Muscle of arm (tissue), 12 donors: ENCODE results near the gene MEIS1. TPM values are rescaled to one million over a fixed set of nuclear protein-coding genes. Genes with fewer than 3 reads are reported as not detected.

Source experiments
- DNase-seq: peaks from one replicate; pipeline ENCODE4 v3.0.0-alpha.2; 2013
- polyA plus RNA-seq, 12 donors: library from polyadenylated mRNA; unstranded; fragments of 120-200 nt; gene quantifications; one replicate each; pipeline ENCODE4 v1.2.1, GENCODE V29; 2013; ENCODE audit not compliant: insufficient read length in 12 of 12

MEIS1 gene
- polyA plus RNA-seq, 12 donors = 10.8 to 32.5 (median 12.8) TPM; not detected in 1

DNA sequence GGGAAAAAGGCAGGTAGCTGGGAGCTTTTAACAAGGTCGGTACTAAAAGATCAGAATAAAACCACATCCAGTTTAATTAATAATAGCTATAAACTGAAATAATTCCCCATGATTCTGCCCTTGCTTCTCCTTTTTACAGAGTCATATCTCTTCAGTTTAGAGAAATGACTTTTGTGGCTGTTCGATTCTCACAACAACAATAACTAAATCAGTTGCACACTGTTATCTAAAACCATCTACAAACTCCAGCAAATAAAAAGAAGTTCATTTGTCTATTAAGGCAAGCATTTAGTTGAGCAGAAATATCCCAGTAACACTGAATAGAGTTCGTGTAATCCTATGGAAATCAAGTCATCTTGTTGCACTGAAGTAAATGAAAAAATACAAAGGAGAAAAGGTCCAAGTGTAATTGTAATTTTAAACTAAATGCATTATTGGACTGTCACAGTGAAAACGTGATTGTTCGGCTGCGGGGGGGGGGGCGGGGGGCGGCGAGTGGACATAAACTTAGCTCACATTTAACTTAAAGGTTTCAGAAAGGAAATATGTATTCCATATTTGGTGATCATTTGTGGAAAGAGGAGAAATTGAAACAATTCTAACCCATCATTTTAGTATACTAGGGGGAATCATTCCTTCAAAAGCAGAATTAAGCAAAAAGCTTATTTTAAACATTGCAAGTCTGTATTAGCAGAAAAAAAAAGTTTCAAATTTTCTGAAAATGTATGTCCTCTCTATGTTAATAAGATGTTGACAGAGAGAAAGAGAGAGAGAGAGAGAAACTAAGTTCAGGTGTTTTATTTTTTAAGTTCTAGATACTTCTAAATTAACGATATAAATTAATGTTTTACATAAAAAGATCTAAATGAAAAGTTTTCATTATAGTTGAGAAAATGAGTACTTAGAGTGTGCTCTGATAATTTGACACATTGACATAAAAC, 144.5 kb downstream of the MEIS1 start:
- DNase-seq = no peak

DNA sequence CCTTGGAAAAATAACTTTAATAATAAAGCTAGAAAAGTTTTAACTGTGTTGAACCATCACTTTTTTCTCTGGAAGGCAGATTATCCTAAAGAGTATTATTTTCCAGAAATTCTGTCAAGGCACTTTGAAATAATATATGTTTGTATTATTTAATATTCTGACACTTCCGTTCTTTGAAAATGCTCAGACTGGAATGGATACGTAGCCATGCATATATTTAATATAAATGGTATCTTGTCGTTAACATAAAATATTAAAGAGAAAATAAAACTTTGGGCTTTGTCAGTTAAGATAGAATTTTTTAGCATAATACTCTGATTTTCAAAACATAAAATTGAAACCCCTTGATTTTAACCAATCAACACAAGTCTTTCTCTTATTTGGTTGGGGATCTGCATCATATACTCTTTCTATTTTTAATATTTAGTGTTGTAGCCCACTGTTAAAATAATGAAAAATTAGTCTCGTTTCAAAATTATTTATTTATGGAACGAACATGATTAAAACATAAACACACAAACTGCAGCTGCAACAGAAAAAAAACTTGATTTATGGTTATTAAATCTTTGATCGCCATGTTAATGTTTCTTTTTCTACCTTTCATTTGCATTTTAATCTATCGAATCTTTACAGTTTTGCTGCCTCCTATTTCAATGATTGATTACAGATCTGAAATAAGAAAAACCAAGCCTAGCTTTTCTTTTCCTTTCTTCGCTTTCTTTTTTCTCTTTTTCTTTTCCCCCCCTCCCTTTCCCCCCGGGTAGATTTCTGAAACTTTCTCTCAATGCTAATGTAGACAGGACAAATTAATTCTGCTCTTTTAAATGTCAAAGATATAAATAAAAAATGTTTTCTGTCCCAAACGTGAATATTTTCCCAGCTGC, 145.5 kb downstream of the MEIS1 start:
- peak; percentile 29 for DNase-seq

DNA sequence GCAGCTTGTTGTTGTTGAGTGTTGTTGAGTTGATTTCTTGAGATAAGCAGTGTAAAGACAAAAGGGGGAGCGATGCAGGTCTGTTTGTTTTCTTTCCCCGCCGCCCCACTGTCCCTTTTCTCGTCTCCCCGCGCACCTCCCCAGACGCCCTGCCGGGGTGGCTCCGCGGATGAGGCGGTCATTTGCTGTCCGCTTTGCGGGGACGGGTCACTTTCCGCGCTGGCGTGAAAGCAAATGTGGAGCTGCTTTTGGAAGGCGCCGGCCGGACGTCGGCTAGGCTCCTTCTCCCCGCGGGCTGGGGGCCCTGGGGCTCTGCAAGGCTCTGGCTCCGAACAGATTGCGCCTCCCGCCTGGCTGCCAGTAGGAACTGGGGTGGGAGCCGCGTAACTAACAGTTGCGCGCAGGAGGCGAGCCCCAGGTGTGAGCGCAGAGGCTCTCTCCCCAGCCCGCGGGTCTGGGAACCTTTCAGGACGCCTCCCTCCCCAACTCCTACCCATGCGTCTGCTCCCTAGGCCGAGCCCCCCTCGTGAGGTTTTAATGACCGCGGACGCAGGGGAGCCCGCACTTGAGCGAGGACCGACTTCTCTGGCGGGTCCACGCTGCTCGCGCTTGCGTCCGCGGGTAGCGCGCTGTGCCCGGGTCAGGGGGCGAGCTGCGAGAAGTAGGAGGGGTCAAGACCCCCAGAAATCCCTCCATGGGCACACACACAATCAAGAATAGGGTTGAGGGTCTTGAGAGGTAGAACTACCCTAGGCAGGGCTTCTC, 146.6 kb downstream of the MEIS1 start:
- no peak for DNase-seq

DNA sequence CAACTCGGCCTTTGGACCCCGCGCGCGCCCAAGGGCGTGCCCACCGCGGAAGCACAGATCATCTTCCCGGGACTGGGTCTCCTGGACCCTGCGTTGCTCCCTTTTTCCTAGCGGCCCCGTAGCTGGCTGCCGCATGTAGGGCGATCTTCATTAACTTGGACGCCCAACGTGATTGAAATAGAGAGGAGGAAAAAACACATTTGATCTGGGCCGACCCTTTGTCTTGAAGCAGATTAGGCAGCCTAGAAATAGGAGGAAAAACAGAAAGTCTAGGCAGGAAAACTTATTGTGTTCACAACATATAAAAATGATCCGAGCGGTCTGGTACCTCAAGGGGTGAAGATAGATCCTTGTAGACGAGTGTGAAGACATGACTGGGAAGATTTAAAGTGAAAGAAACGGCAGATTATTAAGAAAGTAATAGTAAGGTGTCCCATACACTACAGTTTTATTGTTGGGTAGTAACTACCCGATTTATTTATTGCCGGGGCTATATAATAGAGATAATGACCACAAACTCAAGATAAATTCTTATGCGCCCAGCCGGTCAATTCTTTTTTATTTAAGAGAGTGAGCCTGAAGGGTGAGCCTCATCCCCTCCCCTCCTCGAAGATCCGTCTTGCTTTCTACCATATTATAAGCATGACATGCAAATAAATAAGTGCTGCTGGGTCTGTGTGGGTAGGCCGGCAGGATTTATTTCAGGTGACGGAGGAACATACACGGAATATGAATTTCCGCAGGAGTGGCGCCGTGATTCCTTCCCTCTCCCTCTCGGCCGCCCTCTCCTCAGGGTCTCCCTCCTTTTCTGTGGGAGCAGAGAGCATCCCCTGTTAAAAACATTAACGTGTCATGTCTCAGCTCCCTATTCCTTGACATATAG, 147.4 kb downstream of the MEIS1 start:
- no peak for DNase-seq

DNA sequence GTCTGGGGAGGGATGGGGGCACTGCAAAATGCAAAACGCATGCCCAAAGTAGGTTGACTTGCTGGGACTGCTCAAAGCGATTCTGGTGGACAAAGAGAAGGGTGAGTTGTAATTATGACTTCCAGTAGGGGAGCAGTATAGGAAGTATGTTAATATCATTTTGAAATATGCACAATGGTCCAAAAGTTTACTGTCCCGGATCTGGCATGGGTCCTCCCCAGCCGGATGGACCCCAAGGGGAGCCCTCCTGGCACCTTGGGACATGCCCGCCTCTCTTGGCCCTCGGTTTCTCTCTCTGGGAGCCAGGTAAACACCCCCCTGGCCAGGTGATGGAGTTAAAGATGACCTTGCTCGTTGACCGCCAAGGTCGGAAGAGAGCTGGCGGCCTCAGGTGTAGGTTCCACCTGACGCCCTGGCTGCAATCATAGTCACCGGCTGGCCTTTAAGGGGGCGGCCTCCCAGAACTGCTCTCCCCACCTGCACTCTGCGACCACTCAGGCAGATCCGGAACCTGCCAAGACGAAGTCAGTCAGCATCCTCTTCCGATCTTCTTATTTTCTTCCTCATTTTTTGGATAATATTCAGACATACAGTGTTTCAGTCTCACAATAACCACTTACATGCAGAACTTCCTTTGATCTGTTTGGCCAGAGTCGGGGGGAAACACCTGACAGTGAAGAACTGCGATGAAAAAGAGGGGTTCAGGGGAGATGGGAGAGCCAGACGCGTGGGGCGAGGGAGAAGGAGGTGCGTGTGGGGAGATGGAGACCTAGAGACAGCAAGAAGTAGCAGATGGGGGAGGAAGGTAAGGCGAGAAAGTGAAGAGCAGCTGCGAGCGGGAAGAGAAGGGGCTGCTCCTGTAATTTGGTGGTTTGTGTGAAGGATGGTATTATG, 148.3 kb downstream of the MEIS1 start:
- DNase-seq = no peak

DNA sequence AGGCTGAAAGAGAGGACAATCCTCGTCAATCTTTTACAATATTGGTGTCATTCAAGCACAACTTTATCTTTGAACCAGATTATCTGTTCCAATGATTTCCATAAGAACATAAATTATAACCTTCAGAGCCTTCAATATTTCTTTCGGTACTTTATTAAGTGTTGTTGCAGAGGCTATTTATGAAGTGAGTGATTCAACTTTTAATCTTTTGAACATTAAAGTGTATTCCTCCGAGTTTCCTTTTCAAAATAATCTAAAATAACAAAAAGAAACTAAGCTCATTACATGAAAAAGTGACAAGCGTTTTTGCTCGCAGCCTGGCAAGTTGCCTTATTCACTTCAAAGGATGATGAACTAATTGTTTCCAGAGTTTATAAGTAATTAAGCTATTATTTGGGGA, 149.0 kb downstream of the MEIS1 start:
- DNase-seq = no peak

DNA sequence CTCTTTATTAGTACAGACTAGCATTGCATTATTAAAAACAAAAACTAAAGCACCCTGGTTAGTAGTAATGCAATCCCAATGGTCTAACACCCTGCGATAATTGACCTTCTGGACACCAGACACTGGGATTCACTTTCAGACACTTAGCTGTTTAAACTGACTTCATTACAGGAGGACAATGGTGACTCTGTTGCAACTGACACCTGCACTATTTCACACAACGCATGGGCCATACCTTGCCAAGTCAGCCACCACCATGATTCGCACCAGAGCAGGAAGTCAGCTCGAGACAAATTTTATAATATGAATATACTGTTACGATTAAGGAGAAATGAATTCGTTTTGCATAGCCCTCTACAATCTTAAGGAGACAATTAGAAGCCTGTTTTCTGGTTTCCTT, 150.7 kb downstream of the MEIS1 start:
- no peak for DNase-seq

DNA sequence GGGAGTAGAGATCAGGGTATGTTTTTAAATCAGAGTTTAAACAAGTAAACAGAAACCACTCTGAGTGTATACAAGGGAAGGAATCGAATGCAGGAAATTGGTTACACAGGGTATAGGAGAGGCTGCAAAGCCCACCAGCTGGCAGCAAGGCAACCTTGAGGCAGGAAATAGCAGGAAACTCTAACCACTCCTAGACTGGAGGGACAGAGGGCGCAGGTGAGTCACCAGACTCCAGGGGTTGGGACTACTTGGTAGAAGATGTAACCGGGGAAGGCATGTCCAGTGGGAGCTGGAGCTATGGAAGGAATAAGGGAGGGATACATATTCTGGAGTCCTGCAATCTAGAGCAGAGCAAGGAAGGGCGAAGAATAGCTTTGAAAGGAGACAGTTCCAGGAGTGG, 152.3 kb downstream of the MEIS1 start:
- no peak for DNase-seq

DNA sequence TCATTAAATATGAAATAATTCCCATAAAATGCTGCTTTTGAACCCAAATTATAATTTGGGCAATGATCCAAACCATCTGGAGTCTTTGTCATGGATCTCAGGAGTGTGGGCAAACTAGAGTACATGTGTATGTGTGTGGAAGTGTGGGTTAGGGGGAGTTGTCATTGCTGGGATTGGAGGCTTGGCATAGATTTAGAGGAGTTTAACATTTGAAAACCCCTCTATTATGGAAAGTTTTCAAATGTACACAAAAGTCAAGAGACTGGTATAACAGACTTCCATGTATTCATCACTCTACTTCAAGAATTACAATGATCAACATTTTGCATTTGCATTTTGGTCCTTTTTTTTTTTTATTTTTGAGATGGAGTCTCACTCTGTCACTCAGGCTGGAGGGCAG, 159.1 kb downstream of the MEIS1 start:
- DNase-seq = no peak

DNA sequence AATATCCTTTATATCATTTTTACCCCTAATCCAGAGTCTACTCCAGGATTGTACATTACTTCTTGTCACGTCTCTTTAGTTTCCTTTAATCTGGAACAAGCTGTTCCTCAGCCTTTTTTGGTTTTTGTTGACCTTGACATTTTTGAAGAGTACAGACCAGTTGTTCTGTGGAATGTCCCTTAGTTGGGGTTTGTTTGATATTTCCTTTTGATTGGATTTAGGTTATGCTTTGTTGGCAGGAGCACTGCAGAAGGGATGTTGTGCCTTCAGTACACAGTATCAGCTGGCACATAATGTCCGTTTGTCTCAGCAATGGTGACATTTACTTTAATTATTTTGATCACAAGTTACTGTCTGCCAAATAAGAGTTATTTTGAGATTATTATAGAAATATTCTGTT, 160.6 kb downstream of the MEIS1 start:
- DNase-seq = no peak

DNA sequence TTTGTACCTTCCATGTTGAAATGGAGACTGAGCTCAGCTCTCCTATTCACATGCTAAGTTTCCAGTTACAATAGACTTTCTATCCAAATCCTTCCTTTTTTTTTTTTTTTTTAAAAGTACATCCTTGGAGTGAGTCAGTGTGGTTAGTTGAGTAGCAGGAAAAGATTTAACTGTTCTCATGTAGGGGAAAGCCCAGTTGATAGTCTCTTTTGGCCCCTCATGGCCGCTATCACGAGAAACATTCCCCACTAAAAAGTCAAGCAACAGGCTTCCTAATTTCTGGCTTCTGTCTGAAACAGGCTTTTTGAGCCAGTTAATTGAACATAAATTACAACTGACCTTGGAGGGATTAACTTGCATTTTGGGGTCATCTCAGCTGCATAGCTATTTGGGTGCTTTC, 161.3 kb downstream of the MEIS1 start:
- DNase-seq = no peak

DNA sequence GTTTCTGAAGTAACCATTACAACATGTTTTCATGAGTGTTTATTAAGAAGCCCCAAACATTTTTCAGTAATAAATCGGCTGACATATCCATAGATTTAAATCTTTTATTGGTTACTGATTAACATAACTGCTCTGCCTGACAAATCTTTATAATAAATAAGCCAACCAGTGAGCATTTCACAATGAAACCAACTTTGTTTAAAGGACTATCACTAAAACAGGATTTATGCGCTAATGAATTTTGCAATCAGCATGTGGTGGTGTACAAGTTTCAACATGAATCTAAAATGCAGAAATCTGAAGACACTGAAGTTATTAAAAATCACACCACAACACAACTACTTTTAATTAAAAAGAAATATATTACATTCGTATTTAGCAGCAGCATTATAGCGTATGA, 166.7 kb downstream of the MEIS1 start:
- DNase-seq = no peak

DNA sequence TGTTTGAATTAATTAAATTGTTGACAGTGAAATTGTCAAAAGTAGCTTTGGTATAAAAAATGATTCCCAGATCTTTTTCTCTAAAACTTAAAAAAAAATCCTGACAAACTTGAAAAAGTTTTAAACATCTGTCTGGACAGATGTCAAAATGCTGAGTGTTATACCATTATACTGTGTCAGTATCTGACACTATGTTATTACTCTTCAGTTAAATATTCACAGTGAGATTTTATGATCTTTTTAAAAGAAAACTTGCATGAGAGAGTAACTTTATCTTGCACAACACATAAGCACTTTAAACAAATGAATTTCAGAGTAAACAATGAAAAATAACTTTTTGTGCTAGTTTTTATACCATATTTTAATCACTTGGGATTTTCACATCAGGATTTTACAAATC, 167.4 kb downstream of the MEIS1 start:
- no peak for DNase-seq

DNA sequence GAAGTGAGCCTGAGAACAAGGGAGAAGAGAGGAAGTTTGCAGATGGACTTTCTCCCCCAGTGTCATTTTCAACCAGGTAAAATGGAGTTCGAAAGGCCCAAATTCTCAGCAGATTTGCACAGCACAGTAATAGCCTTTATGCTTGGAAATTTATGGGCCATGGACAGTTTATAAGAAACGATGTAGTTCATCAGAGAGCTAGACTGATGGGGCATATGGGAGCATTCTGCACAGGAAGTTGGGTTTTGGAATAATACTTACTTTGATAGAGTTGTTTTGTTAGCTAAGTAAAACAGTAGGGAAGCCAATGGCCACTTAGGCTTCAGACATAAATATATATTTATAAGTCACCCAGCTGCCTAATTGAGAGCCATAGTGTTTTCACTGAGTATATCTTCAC, 169.4 kb downstream of the MEIS1 start:
- DNase-seq = no peak

DNA sequence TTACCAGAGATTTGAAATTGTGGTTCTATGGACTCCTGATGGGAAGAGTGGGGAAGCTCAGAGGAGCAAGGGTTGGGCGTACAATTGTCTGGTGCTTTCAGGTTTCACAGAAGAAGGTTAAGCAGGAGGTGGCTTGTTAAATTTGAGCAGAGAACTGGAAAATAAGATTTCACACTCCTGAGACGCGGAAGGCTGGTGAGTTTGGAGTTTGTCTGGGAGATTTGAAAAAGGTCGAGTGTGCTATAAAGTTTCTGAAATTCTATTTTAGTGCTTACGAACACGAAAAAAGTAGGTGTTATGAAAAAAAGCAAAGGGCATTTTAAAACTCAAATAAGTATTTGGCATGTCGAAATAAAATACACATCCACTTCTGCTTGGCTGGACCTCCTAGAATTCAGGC, 170.1 kb downstream of the MEIS1 start:
- DNase-seq = no peak

DNA sequence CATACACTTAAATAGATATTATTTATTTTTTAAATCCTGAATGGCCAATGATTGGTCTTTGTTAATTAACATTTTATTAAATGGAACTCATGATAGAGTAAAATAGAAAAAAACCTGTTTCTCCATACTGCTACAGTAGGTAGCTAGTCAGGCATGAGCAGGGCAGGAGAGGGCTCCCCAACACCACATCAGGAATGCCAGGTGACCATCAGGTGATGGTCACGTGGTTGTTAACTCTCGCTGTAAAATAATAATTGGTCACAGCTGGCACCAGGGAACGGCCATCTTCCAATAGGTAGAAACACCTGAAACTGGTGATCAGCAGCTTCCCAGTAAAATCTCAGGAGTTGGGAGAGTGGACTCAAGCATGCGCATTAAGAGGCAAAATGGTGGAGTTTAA, 172.2 kb downstream of the MEIS1 start:
- no peak for DNase-seq
